MCF 10A (cell line): ENCODE results near the gene EIF2S3B. TPM values are rescaled to one million over a fixed set of nuclear protein-coding genes. Genes with fewer than 3 reads are reported as not detected.

Source experiments
- BruUV-seq: library from RNA; stranded (reverse); fragments of 400-500 nt; replicated peaks from 2 replicates; lab custom pipeline; 2021; lab: Mats Ljungman, UMichigan
- CTCF ChIA-PET: fragments of 300-600 bp; sonication (Branson Sonifier 250); formaldehyde crosslinking; extraction: SDS; loops from one replicate; lab custom pipeline; 2021; ENCODE audit warnings: antibody characterized with exemption, inconsistent platforms; lab: Yijun Ruan, JAX
- POLR2A ChIA-PET: fragments of 300-600, 350-650 bp; sonication (Branson Sonifier 250); formaldehyde crosslinking; extraction: SDS; loops from one replicate; lab custom pipeline; 2020; ENCODE audit warnings: antibody characterized with exemption, inconsistent platforms; lab: Yijun Ruan, JAX
- DNase-seq: peaks from one replicate; pipeline ENCODE4 v3.0.0-alpha.2; 2018; ENCODE audit not compliant: unreplicated experiment
- H3K27ac Mint-ChIP-seq: one replicate; pipeline ENCODE4 v1.8.0; 2022; ENCODE audit warnings: mild to moderate bottlenecking, low read depth, mixed read lengths; ENCODE audit not compliant: unreplicated experiment
- H3K27me3 Mint-ChIP-seq: one replicate; pipeline ENCODE4 v1.8.0; 2022; ENCODE audit warnings: mixed read lengths; ENCODE audit not compliant: insufficient read depth, unreplicated experiment
- H3K36me3 Mint-ChIP-seq: one replicate; pipeline ENCODE4 v1.8.0; 2022; ENCODE audit warnings: mild to moderate bottlenecking, moderate library complexity, mixed read lengths; ENCODE audit not compliant: insufficient read depth, unreplicated experiment
- H3K4me1 Mint-ChIP-seq: one replicate; pipeline ENCODE4 v1.8.0; 2022; ENCODE audit warnings: mixed read lengths; ENCODE audit not compliant: insufficient read depth, unreplicated experiment
- H3K4me3 Mint-ChIP-seq: one replicate; pipeline ENCODE4 v1.8.0; 2022; ENCODE audit warnings: mild to moderate bottlenecking, moderate library complexity, mixed read lengths; ENCODE audit not compliant: unreplicated experiment
- H3K9me3 Mint-ChIP-seq: one replicate; pipeline ENCODE4 v1.8.0; 2022; ENCODE audit warnings: mixed read lengths; ENCODE audit not compliant: unreplicated experiment
- CTCF ChIP-seq: fragments of 200-600 bp; IDR thresholded peaks from one replicate; pipeline ENCODE4 v1.8.0; 2022; ENCODE audit warnings: antibody characterized with exemption, mild to moderate bottlenecking; ENCODE audit not compliant: unreplicated experiment
- intact Hi-C: fragments of 100-400 bp; cut with micrococcal nuclease; formaldehyde crosslinking; loops from 2 replicates; pipeline ENCODE4 v1.14.1; 2022
- total RNA-seq: library from RNA; stranded (reverse); gene quantifications from 2 replicates; pipeline ENCODE4 v1.2.3, GENCODE V29; 2022

The EIF2S3B gene
- total RNA-seq, 1 experiment from 2014 or later: 9.3 TPM

DNA sequence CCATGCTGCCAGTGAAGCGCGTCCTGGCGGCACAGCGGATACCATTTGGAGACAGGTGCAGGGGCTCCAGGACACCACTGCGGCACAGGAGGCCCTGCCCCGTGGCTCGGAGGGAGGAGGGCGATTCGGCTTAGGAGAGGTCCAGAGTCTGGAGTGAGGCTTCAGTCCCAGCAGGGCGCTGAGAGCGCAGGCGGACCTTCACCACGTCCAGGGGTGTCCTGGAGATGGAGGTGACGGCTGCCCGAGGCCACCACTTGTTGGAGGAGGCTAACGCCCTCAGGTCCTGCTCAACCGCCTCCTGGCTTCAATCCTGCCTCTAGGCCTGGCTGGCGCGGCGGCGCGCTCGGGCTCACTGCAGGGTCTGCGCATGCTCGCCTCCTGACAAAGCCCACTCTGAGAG, 45.7 kb downstream of the EIF2S3B start:
- POLR2A ChIA-PET: no interaction called here
- intact Hi-C loops: no loop called here
- no peak overlapping the region for H3K4me3 Mint-ChIP-seq
- H3K4me1 Mint-ChIP-seq: no peaks in the 10 kb centered on the region
- no peaks in the 10 kb centered on the region for H3K36me3 Mint-ChIP-seq
- no TSS peak for BruUV-seq
- H3K27ac Mint-ChIP-seq: no peak overlapping the region
- H3K9me3 Mint-ChIP-seq: no peaks in the 10 kb centered on the region
- TF ChIP-seq CTCF: no peak
- CTCF ChIA-PET: no interaction called here
- DNase-seq: no peak
- no peaks in the 10 kb centered on the region for H3K27me3 Mint-ChIP-seq

DNA sequence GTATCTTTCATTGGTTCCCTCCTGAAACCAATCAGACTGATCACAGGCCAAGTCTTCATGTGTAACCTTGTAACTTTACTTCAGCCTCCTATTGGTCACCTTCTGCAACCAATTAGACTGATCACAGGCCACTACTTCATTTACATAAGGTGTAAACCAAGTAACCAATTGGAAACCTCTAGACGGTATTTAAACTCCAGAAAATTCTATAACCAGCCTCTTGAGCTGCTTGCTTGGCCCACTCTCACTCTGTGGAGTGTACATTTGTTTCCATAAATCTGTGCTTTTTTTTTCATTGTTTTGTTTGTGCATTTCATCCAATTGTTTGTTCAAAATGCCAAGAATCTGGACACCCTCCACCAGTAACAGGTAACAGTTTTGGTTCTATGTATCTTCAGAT, 47.5 kb downstream of the EIF2S3B start:
- no peak for DNase-seq
- no peaks in the 10 kb centered on the region for H3K9me3 Mint-ChIP-seq
- ChIA-PET POLR2A (interaction anchor here (1.2 kb wide), 1 partner anchor 12 kb away, joined by 4 read pairs; no protein-coding TSS in a partner anchor), CTCF (interaction anchor here (1.2 kb wide), 1 partner anchor 11 kb away, joined by 4 read pairs; no protein-coding TSS in a partner anchor)
- H3K4me1 Mint-ChIP-seq: peaks cover 9% of the 10 kb centered on the region
- no peak overlapping the region for H3K27ac Mint-ChIP-seq
- no TSS peak for BruUV-seq
- intact Hi-C loops: no loop called here
- no peaks in the 10 kb centered on the region for H3K36me3 Mint-ChIP-seq
- no peak overlapping the region for H3K4me3 Mint-ChIP-seq
- no peaks in the 10 kb centered on the region for H3K27me3 Mint-ChIP-seq
- TF ChIP-seq CTCF: no peak

DNA sequence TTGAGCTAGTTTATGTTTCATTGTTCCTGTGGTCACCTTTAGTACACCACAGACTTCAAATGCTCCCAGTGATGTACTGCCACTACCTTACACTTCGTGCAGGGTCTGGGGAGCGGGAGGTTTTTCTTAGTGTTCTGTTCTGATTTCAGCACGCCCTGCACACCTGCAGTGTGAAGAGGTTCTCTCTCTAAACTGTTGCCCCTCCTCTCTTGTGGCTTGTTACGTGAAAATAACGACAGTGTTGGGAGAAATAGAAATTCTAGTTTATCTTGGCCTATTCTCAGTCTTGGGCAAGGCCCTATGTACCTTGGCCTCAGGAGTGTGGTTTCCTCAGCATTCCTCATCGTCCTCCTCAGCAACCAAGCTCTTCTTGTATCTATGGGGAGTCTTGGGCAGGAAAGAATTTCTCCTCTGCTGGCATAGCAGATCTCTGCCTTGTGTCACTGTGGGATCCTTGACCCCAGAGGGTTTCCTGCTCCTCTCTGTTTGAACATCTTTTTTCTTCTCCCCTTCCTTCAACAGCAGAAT, 48.6 kb downstream of the EIF2S3B start:
- Mint-ChIP-seq H3K4me3 (no peak overlapping the region), H3K4me1 (peaks cover 9% of the 10 kb centered on the region), H3K27me3 (no peaks in the 10 kb centered on the region), H3K27ac (no peak overlapping the region), H3K9me3 (no peaks in the 10 kb centered on the region), H3K36me3 (no peaks in the 10 kb centered on the region)
- BruUV-seq: no TSS peak
- POLR2A ChIA-PET: interaction anchor here (1.2 kb wide), 1 partner anchor 13 kb away, joined by 4 read pairs; no protein-coding TSS in a partner anchor
- no peak for TF ChIP-seq CTCF
- intact Hi-C loops: no loop called here
- DNase-seq: no peak
- CTCF ChIA-PET: interaction anchor here (1.2 kb wide), 1 partner anchor 9 kb away, joined by 4 read pairs; no protein-coding TSS in a partner anchor

DNA sequence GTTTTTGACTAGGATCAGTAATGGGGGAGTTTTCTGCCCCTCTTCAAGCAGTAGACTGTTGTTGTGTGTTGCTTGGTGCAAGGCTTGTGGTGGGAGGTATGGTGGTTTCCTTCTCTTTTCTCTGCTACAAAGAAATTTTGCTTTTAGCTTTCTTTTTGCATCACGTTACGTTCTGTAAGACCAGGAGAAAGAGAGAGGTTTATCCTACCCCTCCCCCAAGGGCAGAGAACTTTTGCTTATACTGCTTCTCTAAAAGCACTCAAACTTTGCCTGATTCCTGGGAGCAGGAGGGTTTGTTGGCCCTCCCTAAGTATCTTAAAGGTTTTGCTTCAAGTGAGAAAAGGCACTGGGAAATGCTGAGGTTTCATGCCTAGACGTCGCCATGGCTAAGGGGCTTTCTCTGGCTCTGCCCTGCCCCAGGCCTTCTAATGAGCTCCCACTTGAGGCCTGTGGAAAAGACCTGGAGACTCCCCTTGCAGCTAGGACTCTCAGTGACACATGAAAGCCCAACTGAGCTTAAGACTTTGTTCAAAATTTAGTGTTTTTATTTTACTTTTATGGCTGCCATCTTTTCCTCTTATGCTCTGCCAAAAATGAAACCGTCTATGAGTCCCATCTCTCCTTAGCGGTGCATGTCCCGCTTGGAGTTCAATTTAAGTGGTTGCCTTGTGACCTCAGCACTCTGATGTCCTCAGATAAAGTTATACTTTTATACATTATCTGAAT, 49.2 kb downstream of the EIF2S3B start:
- H3K36me3 Mint-ChIP-seq: no peaks in the 10 kb centered on the region
- BruUV-seq: no TSS peak
- ChIA-PET CTCF (interaction anchor here (0.6 kb wide), 1 partner anchor 124 kb away, joined by 3 read pairs; no protein-coding TSS in a partner anchor), POLR2A (no interaction called here)
- H3K27ac Mint-ChIP-seq: no peak overlapping the region
- H3K4me1 Mint-ChIP-seq: peaks cover 9% of the 10 kb centered on the region
- no peaks in the 10 kb centered on the region for H3K9me3 Mint-ChIP-seq
- no peak overlapping the region for H3K4me3 Mint-ChIP-seq
- no peak for DNase-seq
- no peak for TF ChIP-seq CTCF
- H3K27me3 Mint-ChIP-seq: no peaks in the 10 kb centered on the region
- intact Hi-C loops: no loop called here
